OCI-LY7 (cell line): ENCODE measurements around the gene SEMA7A. TPM values are rescaled to one million over a fixed set of nuclear protein-coding genes. Genes with fewer than 3 reads are reported as not detected.

Experiments used
- BruUV-seq: library from RNA; stranded (reverse); fragments of 400-500 nt; replicated peaks from 2 replicates; lab custom pipeline; 2021; lab: Mats Ljungman, UMichigan
- CTCF ChIA-PET: fragments of 300-600 bp; sonication (Branson Sonifier 250); formaldehyde crosslinking; loops from one replicate; lab custom pipeline; 2022; ENCODE audit warnings: antibody characterized with exemption; ENCODE audit not compliant: unreplicated experiment; lab: Charles Lee
- POLR2A ChIA-PET: fragments of 300-600 bp; sonication (Branson Sonifier 250); formaldehyde crosslinking; loops from one replicate; lab custom pipeline; 2022; ENCODE audit warnings: antibody characterized with exemption; lab: Charles Lee
- DNase-seq: peaks from one replicate; pipeline ENCODE4 v3.0.0-alpha.2; 2015; ENCODE audit warnings: low spot score
- H2AFZ ChIP-seq: fragments of 200-600 bp; sonication (generic), shearing (Covaris generic); 2 replicates; pipeline ENCODE4 v1.6.1; 2014; ENCODE audit warnings: mild to moderate bottlenecking, antibody characterized with exemption, low read length, moderate library complexity
- H3K27ac ChIP-seq: fragments of 200-600 bp; sonication (generic); 2 replicates; pipeline ENCODE4 v1.5.1; 2014; ENCODE audit warnings: mixed run types, low read depth, mild to moderate bottlenecking, moderate library complexity, low read length, inconsistent platforms; ENCODE audit not compliant: poor library complexity, severe bottlenecking
- H3K36me3 ChIP-seq: fragments of 200-600 bp; sonication (generic); 2 replicates; pipeline ENCODE4 v1.6.1; 2014; ENCODE audit warnings: mild to moderate bottlenecking, antibody characterized with exemption, low read length, moderate library complexity, mixed read lengths; ENCODE audit not compliant: insufficient read depth
- H3K4me1 ChIP-seq: fragments of 200-600 bp; sonication (generic); 2 replicates; pipeline ENCODE4 v1.5.1; 2014; ENCODE audit warnings: mild to moderate bottlenecking, low read length; ENCODE audit not compliant: insufficient read depth, poor library complexity, severe bottlenecking
- H3K4me2 ChIP-seq: fragments of 200-600 bp; sonication (generic); 2 replicates; pipeline ENCODE4 v1.6.1; 2014; ENCODE audit warnings: mild to moderate bottlenecking, low read length
- H3K4me3 ChIP-seq: fragments of 200-600 bp; sonication (generic); 2 replicates; pipeline ENCODE4 v1.5.1; 2014; ENCODE audit warnings: mild to moderate bottlenecking, low read depth, low read length; ENCODE audit not compliant: poor library complexity, severe bottlenecking
- H3K79me2 ChIP-seq: fragments of 200-600 bp; sonication (generic); 2 replicates; pipeline ENCODE4 v1.6.1; 2016; ENCODE audit warnings: low read depth, mild to moderate bottlenecking, low read length, moderate library complexity, mixed read lengths; ENCODE audit not compliant: insufficient read depth
- H3K9me2 ChIP-seq: fragments of 200-600 bp; sonication (generic); 2 replicates; pipeline ENCODE4 v1.6.1; 2016; ENCODE audit warnings: mild to moderate bottlenecking, low read length, mixed read lengths; ENCODE audit not compliant: insufficient read depth
- H3K9me3 ChIP-seq: fragments of 200-600 bp; sonication (generic); 2 replicates; pipeline ENCODE4 v1.6.1; 2014; ENCODE audit warnings: mild to moderate bottlenecking, mixed run types, low read length, mixed read lengths
- H4K20me1 ChIP-seq: fragments of 200-600 bp; sonication (generic); 2 replicates; pipeline ENCODE4 v1.6.1; 2014; ENCODE audit warnings: mild to moderate bottlenecking, antibody characterized with exemption, low read length, moderate library complexity, mixed read lengths; ENCODE audit not compliant: insufficient read depth
- EZH2phosphoT487 ChIP-seq: fragments of 200-600 bp; sonication (generic); IDR thresholded peaks from 2 replicates; pipeline ENCODE4 v1.6.1; 2018; ENCODE audit warnings: low read depth, borderline replicate concordance, mild to moderate bottlenecking, mixed run types, antibody characterized with exemption, low read length, moderate library complexity, mixed read lengths
- intact Hi-C: fragments of 100-400 bp; cut with micrococcal nuclease; formaldehyde crosslinking; loops from one replicate; pipeline ENCODE4 v1.10.0; 2022; ENCODE audit not compliant: unreplicated experiment
- total RNA-seq, 2 experiments: library from RNA; depleted of rRNA in 1 of 2; stranded (reverse); fragments of >200 nt in 1 of 2; shearing (Covaris generic) in 1 of 2; gene quantifications; 2 replicates each; pipeline ENCODE4 v1.2.3, GENCODE V29; 2014 to 2022
- TF ChIP-seq, protein P1 (sequence below): fragments of 200-600 bp; sonication (generic); conservative IDR thresholded peaks from 2 replicates; pipeline ENCODE4 v1.5.1; 2014; ENCODE audit warnings: mild to moderate bottlenecking, antibody characterized with exemption, low read length, moderate library complexity, mixed read lengths

Gene SEMA7A
- total RNA-seq, 2 experiments from 2014 or later: 0.06 to 1.0 TPM

DNA sequence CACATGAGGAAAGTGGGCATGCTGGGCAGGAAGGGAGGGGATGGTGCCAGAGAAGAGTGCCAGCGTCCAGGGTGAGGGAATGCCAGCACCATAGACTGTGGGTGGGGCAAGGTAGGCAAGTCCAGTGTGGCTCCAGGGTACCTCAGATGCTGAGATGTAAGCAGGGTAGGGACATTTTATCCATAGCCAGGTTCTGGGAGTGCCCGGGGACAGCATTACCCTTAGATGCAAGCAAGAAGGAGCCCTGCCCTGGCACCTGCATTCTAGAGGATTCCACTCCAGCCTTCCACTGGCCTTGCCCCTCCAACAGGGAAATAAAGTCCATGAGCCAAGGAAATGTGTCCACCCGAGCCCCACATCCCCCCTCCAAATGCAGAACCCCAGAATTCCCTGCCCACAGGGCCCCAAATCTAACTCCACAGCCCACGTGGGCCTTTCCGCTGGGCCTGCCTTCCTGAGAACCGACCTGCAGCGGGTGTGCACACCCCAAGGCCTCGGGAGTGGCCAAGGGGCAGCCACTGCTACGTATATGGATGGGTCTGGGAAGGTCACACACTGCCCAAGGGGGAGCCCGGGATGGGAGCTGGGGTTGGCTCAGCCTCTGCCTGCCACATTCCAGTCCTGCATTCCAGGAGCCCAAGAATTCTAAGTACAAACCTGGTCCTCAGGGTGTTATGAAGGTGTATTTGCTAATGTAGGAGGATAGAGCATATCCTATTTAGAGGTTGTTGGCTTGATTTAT, 46.0 kb downstream of the SEMA7A start:
- ChIA-PET POLR2A (no interaction called here), CTCF (interaction anchor here (0.6 kb wide), 1 partner anchor 1064 kb away, joined by 7 read pairs; the partner anchor contains the start of gene SIN3A)

DNA sequence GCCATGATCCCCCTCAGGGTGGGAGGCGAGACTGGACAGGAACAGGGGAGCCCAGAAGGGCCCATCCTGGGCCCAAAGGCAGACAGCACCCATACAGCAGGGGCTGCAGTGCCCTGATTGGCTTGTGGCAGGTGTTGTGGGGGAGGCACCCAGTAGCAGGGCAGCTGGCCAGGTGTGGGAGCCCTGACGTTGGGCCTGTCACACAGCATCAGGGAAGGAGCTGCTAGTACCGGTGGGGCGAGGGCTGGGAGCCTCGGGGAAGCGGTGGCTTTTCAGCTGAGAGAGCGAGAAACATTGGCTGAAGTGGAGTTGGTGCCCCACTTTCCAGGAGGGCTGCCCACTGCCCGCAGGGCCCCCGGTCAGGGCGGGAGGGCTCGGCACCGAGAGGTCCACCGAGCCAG, 46.6 kb downstream of the SEMA7A start:
- DNase-seq: no peak
- no peak overlapping the region for H2AFZ ChIP-seq
- H3K9me2 ChIP-seq: no peaks in the 10 kb centered on the region
- POLR2A ChIA-PET: no interaction called here
- BruUV-seq: no TSS peak
- no peaks in the 10 kb centered on the region for H4K20me1 ChIP-seq
- no peaks in the 10 kb centered on the region for H3K36me3 ChIP-seq
- peaks cover 59% of the 10 kb centered on the region for H3K4me1 ChIP-seq
- H3K9me3 ChIP-seq: no peaks in the 10 kb centered on the region
- no peak overlapping the region for H3K4me3 ChIP-seq
- intact Hi-C loops: no loop called here
- no peak overlapping the region for H3K27ac ChIP-seq
- no peak overlapping the region for H3K4me2 ChIP-seq
- CTCF ChIA-PET: no interaction called here
- TF ChIP-seq, protein P1, sequence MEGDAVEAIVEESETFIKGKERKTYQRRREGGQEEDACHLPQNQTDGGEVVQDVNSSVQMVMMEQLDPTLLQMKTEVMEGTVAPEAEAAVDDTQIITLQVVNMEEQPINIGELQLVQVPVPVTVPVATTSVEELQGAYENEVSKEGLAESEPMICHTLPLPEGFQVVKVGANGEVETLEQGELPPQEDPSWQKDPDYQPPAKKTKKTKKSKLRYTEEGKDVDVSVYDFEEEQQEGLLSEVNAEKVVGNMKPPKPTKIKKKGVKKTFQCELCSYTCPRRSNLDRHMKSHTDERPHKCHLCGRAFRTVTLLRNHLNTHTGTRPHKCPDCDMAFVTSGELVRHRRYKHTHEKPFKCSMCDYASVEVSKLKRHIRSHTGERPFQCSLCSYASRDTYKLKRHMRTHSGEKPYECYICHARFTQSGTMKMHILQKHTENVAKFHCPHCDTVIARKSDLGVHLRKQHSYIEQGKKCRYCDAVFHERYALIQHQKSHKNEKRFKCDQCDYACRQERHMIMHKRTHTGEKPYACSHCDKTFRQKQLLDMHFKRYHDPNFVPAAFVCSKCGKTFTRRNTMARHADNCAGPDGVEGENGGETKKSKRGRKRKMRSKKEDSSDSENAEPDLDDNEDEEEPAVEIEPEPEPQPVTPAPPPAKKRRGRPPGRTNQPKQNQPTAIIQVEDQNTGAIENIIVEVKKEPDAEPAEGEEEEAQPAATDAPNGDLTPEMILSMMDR: no peak
- TF ChIP-seq EZH2phosphoT487: no peak
- no peaks in the 10 kb centered on the region for H3K79me2 ChIP-seq

More for the DNA sequence above, 46.0 kb downstream of the SEMA7A start:
- no peaks in the 10 kb centered on the region for H4K20me1 ChIP-seq
- BruUV-seq: no TSS peak
- no peak for TF ChIP-seq EZH2phosphoT487
- TF ChIP-seq, protein P1: no peak
- H3K9me3 ChIP-seq: no peaks in the 10 kb centered on the region
- no peak overlapping the region for H2AFZ ChIP-seq
- no peak for DNase-seq
- H3K4me1 ChIP-seq: peaks cover 57% of the 10 kb centered on the region
- H3K9me2 ChIP-seq: no peaks in the 10 kb centered on the region
- intact Hi-C loops: no loop called here
- no peaks in the 10 kb centered on the region for H3K79me2 ChIP-seq
- H3K4me2 ChIP-seq: no peak overlapping the region
- H3K4me3 ChIP-seq: no peak overlapping the region
- no peak overlapping the region for H3K27ac ChIP-seq
- no peaks in the 10 kb centered on the region for H3K36me3 ChIP-seq

DNA sequence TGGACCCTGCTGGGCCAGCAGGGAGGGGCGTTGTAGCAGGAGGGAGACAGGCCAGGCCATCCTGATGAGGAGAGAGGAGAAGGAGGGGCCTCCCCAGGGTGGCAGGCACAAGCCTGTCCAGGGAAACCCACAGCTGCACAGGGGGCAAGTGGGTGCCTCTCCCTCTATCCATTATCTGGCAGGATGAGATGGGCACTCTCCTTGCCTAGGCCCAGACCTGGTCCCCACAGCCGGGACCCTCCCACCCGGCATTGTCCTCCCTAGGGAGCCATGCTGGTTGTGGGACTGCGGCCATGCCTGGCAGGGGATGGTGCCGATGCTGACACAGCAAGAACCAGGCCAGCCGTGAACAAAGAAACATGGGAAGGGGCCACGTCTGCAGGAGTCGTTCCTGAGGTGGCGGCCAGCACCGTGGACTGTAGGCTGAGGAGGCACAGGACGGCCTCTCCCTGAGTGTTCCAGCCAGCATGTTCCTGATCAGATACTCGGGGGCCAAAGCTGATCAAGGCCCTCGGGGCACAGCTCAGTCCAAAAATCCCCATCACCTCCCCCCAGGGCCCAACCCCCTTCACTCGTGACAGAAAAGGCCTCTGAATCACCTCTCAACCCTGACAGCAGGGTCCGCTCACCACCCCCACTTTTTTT, 47.1 kb downstream of the SEMA7A start:
- H3K79me2 ChIP-seq: no peaks in the 10 kb centered on the region
- no peak overlapping the region for H3K4me2 ChIP-seq
- peaks cover 55% of the 10 kb centered on the region for H3K4me1 ChIP-seq
- POLR2A ChIA-PET: no interaction called here
- TF ChIP-seq, protein P1: no peak
- no peak for TF ChIP-seq EZH2phosphoT487
- no peak for DNase-seq
- CTCF ChIA-PET: no interaction called here
- H3K27ac ChIP-seq: no peak overlapping the region
- no peak overlapping the region for H2AFZ ChIP-seq
- intact Hi-C loops: no loop called here
- no peaks in the 10 kb centered on the region for H4K20me1 ChIP-seq
- no peaks in the 10 kb centered on the region for H3K36me3 ChIP-seq
- no peaks in the 10 kb centered on the region for H3K9me2 ChIP-seq
- no TSS peak for BruUV-seq
- H3K9me3 ChIP-seq: no peaks in the 10 kb centered on the region
- H3K4me3 ChIP-seq: no peak overlapping the region
